ENCODE measurements around the gene CAPN10. TPM values are rescaled to one million over a fixed set of nuclear protein-coding genes. Genes with fewer than 3 reads are reported as not detected.

The CAPN10 gene
- total RNA-seq, 4 donors from 2014 or later = 13.4 to 33.3 (median 14.5) TPM

DNA sequence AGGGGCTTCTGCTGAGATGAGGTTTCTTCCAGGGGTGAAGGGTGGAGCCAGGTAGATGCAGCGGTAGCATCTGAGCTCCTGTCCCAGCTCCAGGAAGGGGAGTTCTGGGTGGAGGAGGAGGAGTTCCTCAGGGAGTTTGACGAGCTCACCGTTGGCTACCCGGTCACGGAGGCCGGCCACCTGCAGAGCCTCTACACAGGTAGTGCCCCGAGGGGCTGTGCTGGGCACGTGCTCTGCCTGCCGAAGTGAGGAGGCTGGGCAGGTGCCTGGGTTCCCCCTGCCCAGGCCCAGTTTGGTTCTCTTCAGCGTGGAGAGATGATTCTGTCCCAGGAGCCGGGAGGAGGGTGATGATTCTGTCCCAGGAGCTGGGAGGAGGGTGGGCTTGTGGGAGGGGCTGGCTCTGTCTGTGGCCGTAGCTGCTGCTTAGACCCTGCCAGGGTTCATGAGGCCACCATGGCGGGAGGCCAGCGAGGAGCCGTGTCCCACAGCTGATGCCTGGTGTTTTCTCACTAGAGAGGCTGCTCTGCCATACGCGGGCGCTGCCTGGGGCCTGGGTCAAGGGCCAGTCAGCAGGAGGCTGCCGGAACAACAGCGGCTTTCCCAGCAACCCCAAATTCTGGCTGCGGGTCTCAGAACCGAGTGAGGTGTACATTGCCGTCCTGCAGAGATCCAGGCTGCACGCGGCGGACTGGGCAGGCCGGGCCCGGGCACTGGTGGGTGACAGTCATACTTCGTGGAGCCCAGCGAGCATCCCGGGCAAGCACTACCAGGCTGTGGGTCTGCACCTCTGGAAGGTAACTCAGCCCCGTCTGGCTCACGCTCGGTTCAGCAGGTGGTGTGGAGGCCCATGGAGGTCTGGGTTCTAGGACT, 8.2 kb downstream of the CAPN10 start:
- TF ChIP-seq, protein P1, sequence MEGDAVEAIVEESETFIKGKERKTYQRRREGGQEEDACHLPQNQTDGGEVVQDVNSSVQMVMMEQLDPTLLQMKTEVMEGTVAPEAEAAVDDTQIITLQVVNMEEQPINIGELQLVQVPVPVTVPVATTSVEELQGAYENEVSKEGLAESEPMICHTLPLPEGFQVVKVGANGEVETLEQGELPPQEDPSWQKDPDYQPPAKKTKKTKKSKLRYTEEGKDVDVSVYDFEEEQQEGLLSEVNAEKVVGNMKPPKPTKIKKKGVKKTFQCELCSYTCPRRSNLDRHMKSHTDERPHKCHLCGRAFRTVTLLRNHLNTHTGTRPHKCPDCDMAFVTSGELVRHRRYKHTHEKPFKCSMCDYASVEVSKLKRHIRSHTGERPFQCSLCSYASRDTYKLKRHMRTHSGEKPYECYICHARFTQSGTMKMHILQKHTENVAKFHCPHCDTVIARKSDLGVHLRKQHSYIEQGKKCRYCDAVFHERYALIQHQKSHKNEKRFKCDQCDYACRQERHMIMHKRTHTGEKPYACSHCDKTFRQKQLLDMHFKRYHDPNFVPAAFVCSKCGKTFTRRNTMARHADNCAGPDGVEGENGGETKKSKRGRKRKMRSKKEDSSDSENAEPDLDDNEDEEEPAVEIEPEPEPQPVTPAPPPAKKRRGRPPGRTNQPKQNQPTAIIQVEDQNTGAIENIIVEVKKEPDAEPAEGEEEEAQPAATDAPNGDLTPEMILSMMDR (IDR thresholded peaks at IDR 0.05; ENCODE audit: low read depth) = no peak

DNA sequence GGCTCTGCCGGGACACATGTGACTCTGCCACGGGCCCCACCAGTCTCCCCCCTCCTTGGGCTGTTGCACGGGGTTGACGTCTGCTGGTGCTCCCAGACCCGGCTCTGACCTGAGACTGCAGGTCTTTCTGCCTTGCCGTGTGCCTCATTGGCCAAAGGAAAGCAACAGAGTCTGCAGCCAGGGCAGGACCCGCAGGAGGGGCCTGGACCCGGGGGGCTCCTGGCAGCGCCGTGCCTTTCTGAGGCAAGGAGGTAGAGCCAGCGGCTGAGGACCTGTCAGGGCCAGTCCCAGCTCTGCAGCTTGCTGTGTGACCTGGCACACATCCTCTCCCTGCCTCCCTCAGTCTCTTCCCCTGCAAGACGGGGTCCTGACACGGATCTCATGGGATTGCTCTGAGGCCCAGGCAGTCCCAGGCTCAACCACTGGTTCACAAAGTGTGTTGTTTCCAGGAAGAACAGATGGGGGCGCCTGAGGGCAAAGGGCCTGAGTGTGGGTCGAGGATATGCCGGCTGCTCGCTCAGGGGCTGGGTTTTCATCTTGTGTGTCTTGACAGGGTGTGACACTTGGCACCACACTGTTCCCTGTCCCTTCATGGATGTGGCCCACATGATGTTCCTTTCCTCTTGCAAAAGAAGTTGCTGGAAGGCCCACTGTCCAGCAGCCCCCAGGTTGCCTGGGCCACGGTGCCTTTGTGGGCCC, 9.0 kb downstream of the CAPN10 start:
- TF ChIP-seq, protein P1 (IDR thresholded peaks at IDR 0.05; ENCODE audit: low read depth) = no peak

DNA sequence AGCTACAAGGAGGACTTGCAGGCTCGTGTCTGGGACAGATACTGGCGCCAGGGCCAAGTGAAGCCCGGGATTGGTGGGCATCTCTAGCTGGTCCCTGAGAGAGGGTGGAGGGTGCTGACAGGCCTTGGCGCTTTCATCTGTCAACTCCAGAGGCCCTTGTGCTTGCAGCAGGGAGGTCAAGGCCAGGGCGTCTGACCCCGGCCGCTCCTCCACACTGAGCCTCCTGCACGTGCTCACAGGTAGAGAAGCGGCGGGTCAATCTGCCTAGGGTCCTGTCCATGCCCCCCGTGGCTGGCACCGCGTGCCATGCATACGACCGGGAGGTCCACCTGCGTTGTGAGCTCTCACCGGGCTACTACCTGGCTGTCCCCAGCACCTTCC, 9.5 kb downstream of the CAPN10 start:
- TF ChIP-seq, protein P1 (IDR thresholded peaks at IDR 0.05; ENCODE audit: low read depth) = no peak

DNA sequence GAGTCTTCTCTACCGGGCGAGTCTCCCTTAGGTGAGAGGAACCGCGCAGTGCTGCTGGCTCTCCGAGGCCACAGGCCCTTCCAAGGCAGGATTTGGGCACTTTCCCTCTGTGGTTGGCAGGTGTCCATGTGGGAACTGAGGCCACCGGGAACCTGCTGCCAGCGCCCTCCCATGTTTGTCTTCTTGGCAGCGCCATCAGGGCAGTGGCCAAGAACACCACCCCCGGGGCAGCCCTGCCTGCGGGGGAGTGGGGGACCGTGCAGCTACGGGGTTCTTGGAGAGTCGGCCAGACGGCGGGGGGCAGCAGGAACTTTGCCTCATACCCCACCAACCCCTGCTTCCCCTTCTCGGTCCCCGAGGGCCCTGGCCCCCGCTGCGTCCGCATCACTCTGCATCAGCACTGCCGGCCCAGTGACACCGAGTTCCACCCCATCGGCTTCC, 10.0 kb downstream of the CAPN10 start:
- TF ChIP-seq, protein P1 (IDR thresholded peaks at IDR 0.05; ENCODE audit: low read depth) = no peak

DNA sequence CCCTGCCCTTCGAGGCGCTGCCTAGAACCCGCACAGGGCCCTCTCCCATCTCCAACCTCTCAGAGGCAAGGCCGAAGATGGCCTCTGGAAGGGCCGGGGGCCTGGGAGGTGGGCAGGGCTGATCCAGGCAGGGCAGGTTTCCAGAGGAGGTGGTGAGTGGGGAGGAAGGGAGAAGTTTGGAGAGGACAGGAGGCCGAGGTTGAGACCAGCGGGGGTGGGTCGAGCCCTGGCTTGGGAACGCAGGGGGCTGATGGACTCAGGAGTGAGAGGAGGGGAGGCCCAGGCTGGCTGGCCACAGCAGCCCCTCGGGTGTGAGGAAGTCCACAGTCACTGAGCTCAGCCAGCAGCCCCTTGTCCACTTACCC, 10.5 kb downstream of the CAPN10 start:
- TF ChIP-seq, protein P1 (IDR thresholded peaks at IDR 0.05; ENCODE audit: low read depth) = no peak

DNA sequence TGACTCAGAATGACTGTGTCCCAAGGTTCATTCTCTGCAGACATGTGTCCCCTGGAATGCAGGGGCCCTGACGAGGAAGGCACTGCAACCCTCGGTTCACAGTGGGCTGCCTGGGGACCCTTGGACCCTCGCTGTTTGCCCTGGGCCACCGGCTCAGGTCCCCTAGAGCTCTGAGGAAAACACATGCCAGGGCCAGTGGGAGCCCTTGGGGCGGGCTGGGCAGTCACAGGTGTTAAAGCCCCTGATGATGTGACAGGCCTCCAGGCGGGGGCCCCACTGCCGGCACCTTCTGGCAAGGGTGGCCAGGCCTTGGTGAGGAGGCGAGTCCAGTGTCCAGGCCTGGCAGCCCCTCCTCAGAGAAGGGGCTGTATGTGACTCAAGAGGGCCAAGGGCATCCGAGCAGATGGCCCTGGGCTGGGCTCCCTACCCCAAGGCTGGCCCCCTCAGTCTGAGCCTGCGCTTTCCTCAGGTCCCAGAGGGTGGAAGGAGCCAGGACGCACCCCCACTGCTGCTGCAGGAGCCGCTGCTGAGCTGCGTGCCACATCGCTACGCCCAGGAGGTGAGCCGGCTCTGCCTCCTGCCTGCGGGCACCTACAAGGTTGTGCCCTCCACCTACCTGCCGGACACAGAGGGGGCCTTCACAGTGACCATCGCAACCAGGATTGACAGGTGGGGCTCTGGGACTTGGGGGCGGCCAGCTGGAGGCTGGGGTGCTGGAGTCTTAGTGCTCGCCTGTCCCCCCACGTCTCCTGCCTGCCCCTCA, 11.1 kb downstream of the CAPN10 start:
- TF ChIP-seq, protein P1 (IDR thresholded peaks at IDR 0.05; ENCODE audit: low read depth) = no peak
